HG03135 (cell line): ENCODE results near the gene LRSAM1.

Experiments used
- ATAC-seq: cut with Tn5 transposase; IDR thresholded peaks from one replicate; pipeline ENCODE4 v1.9.1; 2021; ENCODE audit warnings: mild to moderate bottlenecking, moderate library complexity; ENCODE audit not compliant: unreplicated experiment

LRSAM1 gene

GRCh38 chr9:127450830-127451607 is at the start of gene LRSAM1, which contains the start of gene RPL12:
TSS of gene LRSAM1 (plus strand) at chr9:127451510. CDS start at chr9:127454528, 3,018 bp downstream.
TSS of gene RPL12 (minus strand) at chr9:127451406. CDS start at chr9:127451317, 89 bp downstream.
- peak; percentile 72 for ATAC-seq

- ATAC-seq, result no peak
These were observed 48.8 kb upstream of the LRSAM1 start for GRCh38 chr9:127402401-127403090.

- no peak for ATAC-seq
These were observed 47.7 kb upstream of the LRSAM1 start for GRCh38 chr9:127403507-127404192.

- no peak for ATAC-seq
These were observed 46.7 kb upstream of the LRSAM1 start for GRCh38 chr9:127404631-127405030.

GRCh38 chr9:127405344-127406125 is 45.8 kb upstream of the LRSAM1 start:
- no peak for ATAC-seq

GRCh38 chr9:127406799-127407491 is 44.4 kb upstream of the LRSAM1 start:
- no peak for ATAC-seq

GRCh38 chr9:127407492-127407843 is 43.8 kb upstream of the LRSAM1 start:
- no peak for ATAC-seq

- no peak for ATAC-seq
These were observed 40.2 kb upstream of the LRSAM1 start for GRCh38 chr9:127411122-127411521.

GRCh38 chr9:127415141-127415540 is 36.2 kb upstream of the LRSAM1 start:
- no peak for ATAC-seq

GRCh38 chr9:127415657-127416056 is 35.7 kb upstream of the LRSAM1 start:
- no peak for ATAC-seq

- no peak for ATAC-seq
These were observed 33.9 kb upstream of the LRSAM1 start for GRCh38 chr9:127417131-127418036.

GRCh38 chr9:127418037-127418471 is 33.3 kb upstream of the LRSAM1 start:
- no peak for ATAC-seq

GRCh38 chr9:127419348-127419747 is 32.0 kb upstream of the LRSAM1 start:
- ATAC-seq, result no peak

GRCh38 chr9:127421057-127421456 is 30.3 kb upstream of the LRSAM1 start:
- ATAC-seq, result no peak

- no peak for ATAC-seq
These were observed 29.1 kb upstream of the LRSAM1 start for GRCh38 chr9:127422133-127422782.

- ATAC-seq, result no peak
These were observed 28.5 kb upstream of the LRSAM1 start for GRCh38 chr9:127422787-127423186.

GRCh38 chr9:127423476-127423933 is 27.8 kb upstream of the LRSAM1 start:
- ATAC-seq, result peak; percentile 8

GRCh38 chr9:127423934-127424675 is 27.2 kb upstream of the LRSAM1 start, which contains the start of gene ZNF79:
TSS of gene ZNF79 (plus strand) at chr9:127424382. CDS start at chr9:127424788, 406 bp downstream.
- peak; percentile 79 for ATAC-seq
